SK-N-SH (cell line): ENCODE data around the gene MYBPH. TPM values are rescaled to one million over a fixed set of nuclear protein-coding genes. Genes with fewer than 3 reads are reported as not detected.

Source experiments
- CTCF ChIA-PET: fragments of 300-600, 350-600 bp; formaldehyde crosslinking; extraction: SDS; loops from one replicate; lab custom pipeline; 2021; lab: Yijun Ruan, JAX
- POLR2A ChIA-PET: fragments of 350-600 bp; sonication (Branson Sonifier 250); formaldehyde crosslinking; extraction: SDS; loops from one replicate; lab custom pipeline; 2020; ENCODE audit warnings: antibody characterized with exemption, inconsistent platforms; lab: Yijun Ruan, JAX
- DNase-seq: peaks from one replicate; pipeline ENCODE4 v3.0.0; 2012
- H2AFZ ChIP-seq: fragments of 200-600 bp; sonication (generic); 2 replicates; pipeline ENCODE4 v1.8.1; 2016; ENCODE audit warnings: antibody characterized with exemption, mild to moderate bottlenecking, low read depth
- H3F3A ChIP-seq: fragments of 200-600 bp; sonication (generic); replicated peaks from 2 replicates; pipeline ENCODE3; 2016; ENCODE audit warnings: antibody characterized with exemption, mild to moderate bottlenecking; ENCODE audit not compliant: insufficient read depth
- H3K27ac ChIP-seq, 2 experiments: fragments of 200-500 bp in 1 of 2; fragments of 200-600 bp in 1 of 2; sonication (Bioruptor generic) in 1 of 2; sonication (generic), shearing (Covaris generic) in 1 of 2; 2 replicates each; pipeline versions ENCODE4 v1.5.1 to v1.6.1; 2014 to 2016; ENCODE audit warnings: low read depth in 2 of 2, inconsistent platforms in 1 of 2, low read length in 1 of 2, mild to moderate bottlenecking in 1 of 2, mixed read lengths in 1 of 2
- H3K27me3 ChIP-seq: fragments of 200-600 bp; sonication (generic), shearing (Covaris generic); 2 replicates; pipeline ENCODE4 v1.6.1; 2016; ENCODE audit warnings: mixed run types; ENCODE audit not compliant: insufficient read depth
- H3K36me3 ChIP-seq, 2 experiments: fragments of 200-500 bp in 1 of 2; fragments of 200-600 bp in 1 of 2; sonication (Bioruptor generic) in 1 of 2; sonication (generic) in 1 of 2; replicated peaks in 1 of 2; 2 replicates each; pipeline versions ENCODE3 to v1.5.1; 2014 to 2016; ENCODE audit warnings: low read length in 1 of 2, mild to moderate bottlenecking in 1 of 2; ENCODE audit not compliant: insufficient read depth in 2 of 2, control insufficient read depth in 1 of 2
- H3K4me1 ChIP-seq, 2 experiments: fragments of 200-500 bp in 1 of 2; fragments of 200-600 bp in 1 of 2; sonication (Bioruptor generic) in 1 of 2; sonication (generic), shearing (Covaris generic) in 1 of 2; 2 replicates each; pipeline versions ENCODE4 v1.5.1 to v1.6.1; 2014 to 2016; ENCODE audit warnings: low read depth in 1 of 2, low read length in 1 of 2, mixed run types in 1 of 2; ENCODE audit not compliant: insufficient read depth in 2 of 2, control insufficient read depth in 1 of 2
- H3K4me2 ChIP-seq: fragments of 200-600 bp; sonication (generic), shearing (Covaris generic); 2 replicates; pipeline ENCODE4 v1.6.1; 2017; ENCODE audit warnings: mixed run types
- H3K4me3 ChIP-seq, 2 experiments: fragments of 200-500 bp in 1 of 2; fragments of 200-600 bp in 1 of 2; sonication (Bioruptor generic) in 1 of 2; sonication (generic), shearing (Covaris generic) in 1 of 2; 2 replicates each; pipeline versions ENCODE4 v1.5.1 to v1.8.1; 2014 to 2016; ENCODE audit warnings: low read depth in 2 of 2, inconsistent platforms in 1 of 2, low read length in 1 of 2, mild to moderate bottlenecking in 1 of 2, mixed read lengths in 1 of 2, moderate library complexity in 1 of 2
- H3K79me2 ChIP-seq: fragments of 200-600 bp; sonication (generic); 2 replicates; pipeline ENCODE4 v1.8.1; 2017; ENCODE audit warnings: mild to moderate bottlenecking; ENCODE audit not compliant: insufficient read depth
- H3K9ac ChIP-seq: fragments of 200-600 bp; sonication (generic); 2 replicates; pipeline ENCODE4 v1.6.1; 2017; ENCODE audit warnings: mixed run types
- H3K9me2 ChIP-seq: fragments of 200-600 bp; sonication (generic); 2 replicates; pipeline ENCODE4 v1.6.1; 2017; ENCODE audit warnings: mixed run types
- H3K9me3 ChIP-seq: fragments of 200-600 bp; sonication (generic); 2 replicates; pipeline ENCODE4 v1.6.1; 2017; ENCODE audit warnings: mixed run types, mild to moderate bottlenecking, moderate library complexity
- H4K20me1 ChIP-seq: fragments of 200-600 bp; sonication (generic); 2 replicates; pipeline ENCODE4 v1.6.1; 2017; ENCODE audit warnings: mild to moderate bottlenecking, mixed run types; ENCODE audit not compliant: insufficient read depth
- CHD2 ChIP-seq: fragments of 150-350 bp; IDR thresholded peaks from 2 replicates; pipeline ENCODE4 v1.6.1; 2018; ENCODE audit warnings: low read length; ENCODE audit not compliant: partially characterized antibody
- FOSL2 ChIP-seq: IDR thresholded peaks from 2 replicates; pipeline ENCODE4 v1.4.0; 2012; ENCODE audit warnings: low read depth, mild to moderate bottlenecking, moderate library complexity, borderline replicate concordance
- FOXJ3 ChIP-seq: sonication (generic); formaldehyde crosslinking; IDR thresholded peaks from 2 replicates; pipeline ENCODE4 v1.5.1; 2020; ENCODE audit warnings: mild to moderate bottlenecking, missing genetic modification reagents
- GABPA ChIP-seq: IDR thresholded peaks from 2 replicates; pipeline ENCODE4 v1.4.0; 2012; ENCODE audit warnings: low read depth, mild to moderate bottlenecking
- MAX ChIP-seq: IDR thresholded peaks from 2 replicates; pipeline ENCODE4 v1.4.0; 2012; ENCODE audit warnings: low read depth
- POLR2AphosphoS5 ChIP-seq: IDR thresholded peaks from 2 replicates; pipeline ENCODE4 v1.6.1; 2012; ENCODE audit warnings: low read depth, low read length
- REST ChIP-seq: IDR thresholded peaks from 2 replicates; pipeline ENCODE4 v1.6.1; 2012; ENCODE audit warnings: mild to moderate bottlenecking, low read depth, low read length, moderate library complexity
- RFX5 ChIP-seq: IDR thresholded peaks from 2 replicates; pipeline ENCODE4 v1.6.1; 2012; ENCODE audit warnings: mild to moderate bottlenecking, improper control_type of control experiment, low read length
- SIN3A ChIP-seq: IDR thresholded peaks from 2 replicates; pipeline ENCODE4 v1.6.1; 2012; ENCODE audit warnings: low read depth, mild to moderate bottlenecking, low read length, moderate library complexity, borderline replicate concordance
- TAF1 ChIP-seq: IDR thresholded peaks from 2 replicates; pipeline ENCODE4 v1.6.1; 2012; ENCODE audit warnings: low read depth, mild to moderate bottlenecking, low read length, moderate library complexity, borderline replicate concordance
- TCF12 ChIP-seq: IDR thresholded peaks from 2 replicates; pipeline ENCODE4 v1.4.0; 2012
- TEAD4 ChIP-seq: IDR thresholded peaks from 2 replicates; pipeline ENCODE4 v1.4.0; 2012; ENCODE audit warnings: mild to moderate bottlenecking, borderline replicate concordance; ENCODE audit not compliant: insufficient read depth
- USF2 ChIP-seq: fragments of 150-350 bp; IDR thresholded peaks from 2 replicates; pipeline ENCODE4 v1.6.1; 2017; ENCODE audit warnings: antibody characterized with exemption, low read length, low read depth, borderline replicate concordance
- YY1 ChIP-seq: IDR thresholded peaks from 2 replicates; pipeline ENCODE4 v1.4.0; 2012; ENCODE audit warnings: low read depth, mild to moderate bottlenecking
- ZBTB33 ChIP-seq: IDR thresholded peaks from 2 replicates; pipeline ENCODE4 v1.4.0; 2012; ENCODE audit warnings: low read depth, borderline replicate concordance
- WGBS: methylation state at CpG from one replicate; pipeline ENCODE4 v1.1.6; 2017; ENCODE audit warnings: low lambda C conversion rate; 5-methylcytosine and 5-hydroxymethylcytosine counted together
- polyA plus RNA-seq, 3 experiments: library from polyadenylated mRNA; depleted of rRNA; stranded (reverse); fragments of >200 nt; gene quantifications; 2 replicates each; pipeline ENCODE4 v1.2.3, GENCODE V29; 2012

The MYBPH gene
- polyA plus RNA-seq, 1 of the 3 experiments (the other 2 are of a cell fraction): 0.12 TPM

GRCh38 chr1:203171341-203172183 is 4.1 kb downstream of the MYBPH start (continued):
- TF ChIP-seq USF2 (no peak), SIN3A (no peak)

GRCh38 chr1:203170625-203171330 is 4.8 kb downstream of the MYBPH start:
- POLR2A ChIA-PET: interaction anchor here (0.6 kb wide), 1 partner anchor 54 kb away, joined by 3 read pairs; no protein-coding TSS in a partner anchor

More at GRCh38 chr1:203170625-203171330, 4.8 kb downstream of the MYBPH start:
- Histone ChIP-seq H3K9me2 (no peaks in the 10 kb centered on the region), H3K9ac (no peak overlapping the region), H3F3A (no peaks in the 10 kb centered on the region), H3K79me2 (no peaks in the 10 kb centered on the region), H2AFZ (no peak overlapping the region), H3K27me3 (no peaks in the 10 kb centered on the region), H3K4me1 (peaks cover 0 to 6% of the 10 kb centered on the region in 2 experiments; a peak in 1 of 4 replicates), H4K20me1 (no peaks in the 10 kb centered on the region), H3K4me2 (no peak overlapping the region), H3K36me3 (no peaks in the 10 kb centered on the region), H3K9me3 (no peaks in the 10 kb centered on the region), H3K27ac (no peak overlapping the region), H3K4me3 (no peak overlapping the region)
- no peak for DNase-seq
- CTCF ChIA-PET: interaction anchor here (0.6 to 4.8 kb wide), 11 partner anchors 12 to 516 kb away, joined by 3 to 49 read pairs (median 9); partner anchors contain the start of gene ADORA1
- 71% methylated on average over 6 of the region's 8 CpGs for WGBS
- TF ChIP-seq GABPA (no peak), ZBTB33 (no peak), CHD2 (no peak), TCF12 (no peak), TAF1 (no peak), TEAD4 (no peak), REST (no peak), MAX (no peak), FOSL2 (no peak), RFX5 (no peak), POLR2AphosphoS5 (no peak), FOXJ3 (no peak), YY1 (no peak)
